Measurements from ENCODE around the gene CCDC171. TPM values are rescaled to one million over a fixed set of nuclear protein-coding genes. Genes with fewer than 3 reads are reported as not detected.

The CCDC171 gene
- total RNA-seq, 1 experiment from 2014 or later, result 2.8 TPM

- no peaks in the 10 kb centered on the region for H3K36me3 Mint-ChIP-seq
These were observed 424.6 kb downstream of the CCDC171 start for GRCh38 chr9:15977438-15977837.

DNA sequence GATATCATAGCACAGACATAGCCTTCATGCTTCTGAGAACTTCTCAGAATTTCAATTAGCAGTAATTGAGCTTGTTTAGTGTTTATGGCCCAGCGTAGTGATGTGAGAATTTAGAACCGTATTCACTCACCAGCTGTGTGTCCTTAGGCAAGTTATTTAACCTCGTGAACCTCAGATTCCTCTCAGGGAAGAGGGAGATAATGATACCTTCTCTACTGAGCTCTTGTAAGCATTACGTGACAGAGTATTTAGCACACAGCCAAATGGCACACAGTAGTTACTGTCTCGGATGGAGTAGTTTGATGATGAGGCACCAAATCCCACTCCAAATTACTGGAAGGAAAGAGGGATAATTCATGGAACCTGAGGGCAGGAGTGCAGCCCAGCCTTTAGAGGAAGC lies 429.3 kb downstream of the CCDC171 start:
- no peak overlapping the region; the same call in 1 of the 2 replicates for H3K27ac Mint-ChIP-seq
- no peak overlapping the region for H3K4me3 Mint-ChIP-seq
- CTCF ChIA-PET, result no interaction called here
- ATAC-seq, result no peak
- POLR2A ChIA-PET, result no interaction called here
- TF ChIP-seq PRRX2 (CRISPR knock-in tag; IDR thresholded peaks at IDR 0.05) (no peak), SMAD4 (CRISPR knock-in tag; IDR thresholded peaks at IDR 0.05) (no peak), RORB (CRISPR knock-in tag; IDR thresholded peaks at IDR 0.05) (no peak), TCF7 (CRISPR knock-in tag; IDR thresholded peaks at IDR 0.05; ENCODE audit: low read depth) (no peak)
- TF ChIP-seq, protein P1, sequence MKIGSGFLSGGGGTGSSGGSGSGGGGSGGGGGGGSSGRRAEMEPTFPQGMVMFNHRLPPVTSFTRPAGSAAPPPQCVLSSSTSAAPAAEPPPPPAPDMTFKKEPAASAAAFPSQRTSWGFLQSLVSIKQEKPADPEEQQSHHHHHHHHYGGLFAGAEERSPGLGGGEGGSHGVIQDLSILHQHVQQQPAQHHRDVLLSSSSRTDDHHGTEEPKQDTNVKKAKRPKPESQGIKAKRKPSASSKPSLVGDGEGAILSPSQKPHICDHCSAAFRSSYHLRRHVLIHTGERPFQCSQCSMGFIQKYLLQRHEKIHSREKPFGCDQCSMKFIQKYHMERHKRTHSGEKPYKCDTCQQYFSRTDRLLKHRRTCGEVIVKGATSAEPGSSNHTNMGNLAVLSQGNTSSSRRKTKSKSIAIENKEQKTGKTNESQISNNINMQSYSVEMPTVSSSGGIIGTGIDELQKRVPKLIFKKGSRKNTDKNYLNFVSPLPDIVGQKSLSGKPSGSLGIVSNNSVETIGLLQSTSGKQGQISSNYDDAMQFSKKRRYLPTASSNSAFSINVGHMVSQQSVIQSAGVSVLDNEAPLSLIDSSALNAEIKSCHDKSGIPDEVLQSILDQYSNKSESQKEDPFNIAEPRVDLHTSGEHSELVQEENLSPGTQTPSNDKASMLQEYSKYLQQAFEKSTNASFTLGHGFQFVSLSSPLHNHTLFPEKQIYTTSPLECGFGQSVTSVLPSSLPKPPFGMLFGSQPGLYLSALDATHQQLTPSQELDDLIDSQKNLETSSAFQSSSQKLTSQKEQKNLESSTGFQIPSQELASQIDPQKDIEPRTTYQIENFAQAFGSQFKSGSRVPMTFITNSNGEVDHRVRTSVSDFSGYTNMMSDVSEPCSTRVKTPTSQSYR (CRISPR knock-in tag; IDR thresholded peaks at IDR 0.05), result no peak
- H3K4me1 Mint-ChIP-seq, result no peaks in the 10 kb centered on the region
- no peaks in the 10 kb centered on the region for H3K27me3 Mint-ChIP-seq (ENCODE audit: low read depth)
- no peak for DNase-seq (ENCODE audit: low spot score)
- H3K9me3 Mint-ChIP-seq, result peaks cover 12% of the 10 kb centered on the region
- 0 out of 2 replicates have a peak, but pooled peaks cover under 1% of the 10 kb centered on the region for H3K36me3 Mint-ChIP-seq

More at GRCh38 chr9:15977438-15977837, 424.6 kb downstream of the CCDC171 start:
- no peaks in the 10 kb centered on the region for H3K27me3 Mint-ChIP-seq (ENCODE audit: low read depth)
- peaks cover 10% of the 10 kb centered on the region for H3K9me3 Mint-ChIP-seq
- no peak for ATAC-seq
- TF ChIP-seq CBFB (CRISPR knock-in tag; IDR thresholded peaks at IDR 0.05; ENCODE audit: low read depth), result no peak
- no peak for TF ChIP-seq ZNF121 (CRISPR knock-in tag; IDR thresholded peaks at IDR 0.05)
- TF ChIP-seq ZBTB43 (CRISPR knock-in tag; IDR thresholded peaks at IDR 0.05), result no peak
- no peak for TF ChIP-seq TEAD1 (CRISPR knock-in tag; IDR thresholded peaks at IDR 0.05)
- no peak for TF ChIP-seq RORB (CRISPR knock-in tag; IDR thresholded peaks at IDR 0.05)
- TF ChIP-seq NR2C2 (CRISPR knock-in tag; IDR thresholded peaks at IDR 0.05), result no peak
- TF ChIP-seq, protein P2, sequence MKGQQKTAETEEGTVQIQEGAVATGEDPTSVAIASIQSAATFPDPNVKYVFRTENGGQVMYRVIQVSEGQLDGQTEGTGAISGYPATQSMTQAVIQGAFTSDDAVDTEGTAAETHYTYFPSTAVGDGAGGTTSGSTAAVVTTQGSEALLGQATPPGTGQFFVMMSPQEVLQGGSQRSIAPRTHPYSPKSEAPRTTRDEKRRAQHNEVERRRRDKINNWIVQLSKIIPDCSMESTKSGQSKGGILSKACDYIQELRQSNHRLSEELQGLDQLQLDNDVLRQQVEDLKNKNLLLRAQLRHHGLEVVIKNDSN (CRISPR knock-in tag; IDR thresholded peaks at IDR 0.05), result no peak
- TF ChIP-seq ATF3 (CRISPR knock-in tag; conservative IDR thresholded peaks at IDR 0.05), result no peak
- TF ChIP-seq FOXK1 (CRISPR knock-in tag; IDR thresholded peaks at IDR 0.05), result no peak
- no peak for TF ChIP-seq ATF6 (CRISPR knock-in tag; IDR thresholded peaks at IDR 0.05)
- no peak for TF ChIP-seq JUN (CRISPR knock-in tag; IDR thresholded peaks at IDR 0.05)
- no peak overlapping the region for H3K4me3 Mint-ChIP-seq
- H3K4me1 Mint-ChIP-seq, result no peaks in the 10 kb centered on the region
- H3K27ac Mint-ChIP-seq, result no peak overlapping the region
- DNase-seq (ENCODE audit: low spot score), result no peak
- ChIA-PET POLR2A (no interaction called here), CTCF (no interaction called here)
